Measurements from ENCODE around the gene ETV3L.
"Not testable (repeated sequence)": the region's sequence is repeated elsewhere in the genome, so short reads cannot be mapped to it uniquely, and the experiment has no call there.

ETV3L gene

DNA sequence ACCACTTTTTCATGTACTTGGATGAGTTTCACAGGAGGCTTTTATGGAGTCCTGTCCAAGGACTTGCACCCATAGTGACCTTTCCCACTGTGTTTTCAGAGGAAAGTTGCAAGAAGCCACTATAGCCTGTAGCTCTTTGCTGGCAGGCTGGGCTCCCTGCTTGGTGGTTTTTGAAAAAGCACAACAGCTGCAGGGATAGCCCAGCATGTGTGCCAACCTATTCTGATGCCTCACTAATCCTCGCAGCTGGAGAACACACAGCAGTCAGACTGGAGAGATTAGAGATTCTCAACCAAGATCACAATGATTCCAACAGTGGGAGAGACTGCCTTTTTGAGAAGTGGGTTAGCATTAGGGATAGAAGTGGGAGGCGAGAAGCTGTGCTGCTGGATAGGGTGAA, 30.0 kb downstream of the ETV3L start:
- no peak for DNase-seq

DNA sequence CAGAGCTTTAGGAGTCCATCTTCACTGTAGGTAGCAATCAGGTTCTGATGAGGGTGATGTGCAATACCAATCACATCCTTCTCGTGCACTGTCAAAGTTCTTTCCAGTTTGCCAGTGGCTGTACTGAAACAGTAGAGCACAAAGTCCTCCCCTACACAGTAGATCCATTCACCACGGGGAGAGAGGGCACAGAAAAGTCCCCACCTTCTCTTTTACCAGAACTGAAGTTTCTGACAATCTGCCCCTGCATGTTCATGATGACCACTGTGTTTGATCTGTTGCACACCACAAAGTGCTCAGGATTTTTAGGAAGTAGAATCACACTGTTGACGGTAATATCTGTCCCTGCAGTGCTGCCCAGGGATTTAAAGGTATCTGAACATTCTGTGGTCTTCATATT, 40.4 kb downstream of the ETV3L start:
- DNase-seq, result not testable (repeated sequence)

DNA sequence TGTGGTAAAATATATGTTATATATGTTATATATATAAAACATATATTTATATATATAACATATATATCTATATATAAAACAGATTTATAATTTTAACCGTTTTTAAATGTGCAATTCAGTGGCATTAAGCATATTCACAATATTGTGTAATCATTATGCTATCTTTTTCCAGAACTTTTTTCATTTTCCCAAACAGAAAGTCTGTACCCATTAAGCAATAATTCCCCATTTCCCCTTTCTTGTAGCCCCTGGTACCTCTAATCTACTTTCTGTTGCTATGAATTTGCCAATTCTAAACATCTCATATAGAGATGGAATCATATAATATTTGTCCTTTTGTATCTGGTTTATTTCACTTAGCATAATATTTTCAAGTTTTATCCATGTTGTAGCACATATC, 43.3 kb downstream of the ETV3L start:
- no peak for DNase-seq

- not testable (repeated sequence) for DNase-seq
Measured at GRCh38 chr1:157055729-157056128, 43.9 kb downstream of the ETV3L start.

DNA sequence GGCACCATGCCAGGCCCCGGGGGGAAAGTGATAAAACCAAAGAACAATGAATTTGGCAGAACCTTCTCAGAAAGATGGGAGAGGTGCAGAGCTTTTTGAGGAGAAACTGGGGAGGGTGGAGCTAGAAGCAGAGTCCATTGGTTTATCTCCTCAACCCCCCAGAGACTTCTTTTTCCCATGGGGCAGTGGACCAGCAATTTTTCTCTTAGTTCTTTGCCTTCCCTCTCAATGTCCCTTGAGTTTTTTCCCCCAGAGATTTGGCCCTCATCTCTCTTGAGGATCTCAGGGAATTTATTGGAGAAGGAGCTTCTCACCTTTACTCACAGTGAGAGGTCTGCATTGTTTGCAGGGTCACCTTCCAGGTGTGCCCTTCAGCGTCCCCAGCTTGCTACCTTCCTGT, 48.8 kb downstream of the ETV3L start:
- no peak for DNase-seq

GRCh38 chr1:157047062-157047410, 52.6 kb downstream of the ETV3L start:
- no peak for DNase-seq

DNA sequence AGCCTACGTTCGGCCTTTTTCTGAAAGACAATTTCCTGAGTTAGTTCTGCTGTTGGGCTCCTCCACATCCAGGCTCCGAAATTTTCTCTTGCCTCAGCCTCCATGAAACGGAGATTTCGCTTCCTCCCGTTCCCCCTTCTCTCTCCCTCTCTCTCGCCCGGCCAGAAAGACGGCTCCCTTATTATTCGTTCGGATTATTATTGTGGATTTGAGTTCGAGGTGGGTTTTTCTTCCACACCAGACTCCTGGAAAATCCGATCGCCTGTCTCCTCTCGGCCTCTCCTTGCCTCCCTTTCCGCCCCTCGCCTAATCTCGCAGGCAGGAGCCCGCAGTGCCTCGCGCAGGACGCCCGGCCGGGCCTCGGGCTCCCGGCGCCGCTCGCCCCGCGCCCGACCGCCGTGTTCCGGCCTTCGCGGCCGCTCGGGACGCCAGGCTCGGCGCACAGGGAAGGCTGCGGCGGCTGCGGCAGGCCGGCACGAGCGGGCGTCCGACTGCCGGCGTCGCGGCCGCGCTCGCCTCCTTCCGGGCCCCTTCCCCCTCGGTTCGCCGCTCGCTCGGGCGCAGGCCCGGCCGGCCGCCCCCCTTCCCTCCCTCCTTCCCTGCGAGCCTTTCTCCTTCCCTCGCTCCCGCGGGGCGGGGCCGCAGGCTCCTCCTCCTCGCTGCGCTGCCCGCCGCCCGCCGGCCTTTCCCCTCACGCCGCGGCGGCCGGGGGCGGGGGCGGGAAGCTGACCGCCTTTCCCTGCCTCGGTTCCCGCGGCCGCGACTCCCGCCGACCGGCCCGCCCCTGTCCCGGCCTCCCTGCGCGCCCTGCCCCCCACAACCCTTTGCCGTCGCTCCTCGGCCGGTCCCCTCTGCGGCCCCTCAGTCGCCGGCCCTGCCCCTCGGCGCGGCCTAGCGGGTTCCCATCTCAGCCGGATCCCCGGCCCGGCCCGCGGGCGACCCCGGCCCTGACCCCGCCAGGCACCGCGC, 54.1 kb downstream of the ETV3L start, which contains the start of gene ARHGEF11:
ARHGEF11 (minus strand) TSS at position 493 of the 969 bp plus-strand sequence. CDS start 1,412 bp downstream, outside the sequence.
- DNase-seq, result peak; percentile 21

- DNase-seq, result no peak
Measured at GRCh38 chr1:157044326-157044725, 55.3 kb downstream of the ETV3L start.

GRCh38 chr1:157043685-157044084, 55.9 kb downstream of the ETV3L start:
- no peak for DNase-seq

DNA sequence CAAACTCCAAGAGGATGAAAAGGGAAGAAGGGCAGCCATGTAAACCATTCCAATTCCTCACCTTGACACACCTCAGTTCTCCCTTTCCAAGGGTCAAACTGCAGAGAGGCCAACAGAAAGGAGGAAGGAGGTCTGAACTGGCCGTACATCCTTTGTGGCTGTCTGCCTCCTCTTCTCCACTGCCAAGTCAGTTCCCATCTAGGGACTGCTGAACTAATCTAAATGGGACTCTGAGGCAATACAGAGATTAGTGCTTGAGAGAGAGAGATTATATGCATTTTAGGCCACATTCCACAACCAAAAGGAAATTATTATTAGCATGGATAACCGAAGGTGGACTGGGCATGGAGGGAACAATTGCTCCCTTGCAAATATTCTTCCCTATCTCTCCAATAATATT, 56.8 kb downstream of the ETV3L start:
- no peak for DNase-seq
